GM19438 (cell line): ENCODE measurements around the gene PTCD2.
A peak's percentile ranks its signal among the peaks of the same experiment; 100 is the strongest.
"Not testable (repeated sequence)": the region's sequence is repeated elsewhere in the genome, so short reads cannot be mapped to it uniquely, and the experiment has no call there.

Experiments
- ATAC-seq: cut with Tn5 transposase; IDR thresholded peaks from one replicate; pipeline ENCODE4 v1.9.1; 2021; ENCODE audit warnings: low read depth; ENCODE audit not compliant: unreplicated experiment

PTCD2 gene

GRCh38 chr5:72295539-72295938 is 24.6 kb upstream of the PTCD2 start:
- ATAC-seq, result no peak

- no peak for ATAC-seq
These were observed 23.9 kb upstream of the PTCD2 start for GRCh38 chr5:72296256-72296655.

GRCh38 chr5:72298136-72298535 is 22.0 kb upstream of the PTCD2 start:
- not testable (repeated sequence) for ATAC-seq

GRCh38 chr5:72298711-72299110 is 21.5 kb upstream of the PTCD2 start:
- no peak for ATAC-seq

- ATAC-seq, result no peak
These were observed 19.4 kb upstream of the PTCD2 start for GRCh38 chr5:72300590-72301339.

GRCh38 chr5:72301557-72301956 is 18.6 kb upstream of the PTCD2 start:
- ATAC-seq, result peak; percentile 53

- ATAC-seq, result no peak
These were observed 18.0 kb upstream of the PTCD2 start for GRCh38 chr5:72302171-72302570.

GRCh38 chr5:72305194-72306142 is 14.7 kb upstream of the PTCD2 start:
- ATAC-seq, result no peak

GRCh38 chr5:72307573-72307967 is 12.6 kb upstream of the PTCD2 start:
- no peak for ATAC-seq

GRCh38 chr5:72307968-72308852 is 12.0 kb upstream of the PTCD2 start:
- ATAC-seq, result peak; percentile 91

GRCh38 chr5:72308853-72309191 is 11.4 kb upstream of the PTCD2 start:
- no peak for ATAC-seq

GRCh38 chr5:72313141-72313540 is 7.0 kb upstream of the PTCD2 start:
- no peak for ATAC-seq

- ATAC-seq, result no peak
These were observed 5.5 kb upstream of the PTCD2 start for GRCh38 chr5:72314571-72315172.

- peak; percentile 5 for ATAC-seq
These were observed 668 bp upstream of the PTCD2 start for GRCh38 chr5:72319435-72319975.

- no peak for ATAC-seq
These were observed 4.1 kb downstream of the PTCD2 start for GRCh38 chr5:72324189-72324825.

GRCh38 chr5:72325566-72326305 is 5.6 kb downstream of the PTCD2 start:
- ATAC-seq, result no peak

GRCh38 chr5:72326306-72326649 is 6.1 kb downstream of the PTCD2 start:
- ATAC-seq, result no peak

GRCh38 chr5:72328172-72328571 is 8.0 kb downstream of the PTCD2 start:
- no peak for ATAC-seq

GRCh38 chr5:72330712-72331111 is 10.5 kb downstream of the PTCD2 start:
- no peak for ATAC-seq
